ENCODE results near the gene FAM24A.

GRCh38 chr10:122894261-122894944, 16.0 kb upstream of the FAM24A start:
- TF ChIP-seq CTCF (conservative IDR thresholded peaks at IDR 0.05 in 1 of 2, IDR thresholded peaks at IDR 0.05 in 1 of 2; ENCODE audit: extremely low read depth in 1 of 2, insufficient read depth in 1 of 2, low read depth in 1 of 2, low read length in 2 of 2) (no peak), EZH2 (IDR thresholded peaks at IDR 0.05; ENCODE audit: borderline replicate concordance, low read length) (no peak)

Data from mammary epithelial cell (primary cell).